ENCODE results near the gene PVALEF.

GRCh38 chr17:81199482-81199830 lies 34.1 kb downstream of the PVALEF start:
- TF ChIP-seq POLR2AphosphoS5 (IDR thresholded peaks at IDR 0.05) (no peak), CTCF (IDR thresholded peaks at IDR 0.05) (no peak), EP300 (IDR thresholded peaks at IDR 0.05) (no peak)

All from gastroesophageal sphincter (tissue), 3 donors.